Tibial artery (tissue), 4 donors: ENCODE results near the gene EEF1AKMT4.

Experiments used
- DNase-seq, 2 donors: peaks; one replicate each; pipeline ENCODE4 v3.0.0-alpha.2; 2019
- H3K27ac ChIP-seq, 2 donors: fragments of 200-600 bp; sonication (generic) in 1 of 2; 1 replicate in 1 of 2; 2 replicates in 1 of 2; pipeline ENCODE4 v1.5.1; 2018 to 2019; ENCODE audit warnings: mild to moderate bottlenecking in 1 of 2
- H3K27me3 ChIP-seq, 2 donors: fragments of 200-600 bp; sonication (generic) in 1 of 2; one replicate each; pipeline versions ENCODE4 v1.5.1 to v1.6.0; 2016 to 2019
- H3K36me3 ChIP-seq, 3 donors: fragments of 200-600 bp; sonication (generic) in 2 of 3; one replicate each; pipeline ENCODE4 v1.5.1; 2016 to 2019; ENCODE audit warnings: mild to moderate bottlenecking in 2 of 3
- H3K4me1 ChIP-seq, 4 donors: fragments of 200-600 bp; sonication (generic) in 2 of 4; 1 replicate in 3 of 4; 2 replicates in 1 of 4; pipeline ENCODE4 v1.5.1; 2016 to 2019
- H3K4me3 ChIP-seq, 2 donors: fragments of 200-600 bp; sonication (generic) in 1 of 2; 1 replicate in 1 of 2; 2 replicates in 1 of 2; pipeline ENCODE4 v1.5.1; 2018 to 2019; ENCODE audit warnings: mild to moderate bottlenecking in 2 of 2
- H3K9me3 ChIP-seq, 3 donors: fragments of 200-600 bp; sonication (generic) in 1 of 3; one replicate each; pipeline ENCODE4 v1.5.1; 2016 to 2019
- CTCF ChIP-seq, 2 experiments: fragments of 200-600 bp in 1 of 2; fragments of 450-650 bp in 1 of 2; IDR thresholded peaks; one replicate each; pipeline ENCODE4 v1.5.1; 2017 to 2019; ENCODE audit warnings: antibody characterized with exemption in 2 of 2, mild to moderate bottlenecking in 1 of 2, moderate library complexity in 1 of 2
- intact Hi-C: fragments of 100-400 bp; cut with DNase I; formaldehyde crosslinking; loops from one replicate; pipeline ENCODE4 v1.15.0; 2023; ENCODE audit warnings: low total_unique reads

Gene EEF1AKMT4

GRCh38 chr3:184306341-184306972 is 57.0 kb downstream of the EEF1AKMT4 start:
- intact Hi-C loops = no loop called here
- peaks cover 0 to 3% (median 0%) of the 10 kb centered on the region in 4 donors for H3K4me1 ChIP-seq

GRCh38 chr3:184307915-184308314 is 58.4 kb downstream of the EEF1AKMT4 start:
- TF ChIP-seq CTCF (IDR thresholded peaks at IDR 0.05) = no peak
- intact Hi-C loops = no loop called here
- peaks cover 58 to 66% (median 60%) of the 10 kb centered on the region in 3 donors for H3K36me3 ChIP-seq

More at GRCh38 chr3:184306341-184306972, 57.0 kb downstream of the EEF1AKMT4 start:
- Histone ChIP-seq H3K36me3 (peaks cover 72 to 80% (median 75%) of the 10 kb centered on the region in 3 donors), H3K4me3 (no peak overlapping the region), H3K27ac (no peak overlapping the region), H3K27me3 (no peaks in the 10 kb centered on the region), H3K9me3 (no peaks in the 10 kb centered on the region)
- DNase-seq = no peak
- TF ChIP-seq CTCF (IDR thresholded peaks at IDR 0.05) = no peak

More at GRCh38 chr3:184307915-184308314, 58.4 kb downstream of the EEF1AKMT4 start:
- no peaks in the 10 kb centered on the region for H3K4me1 ChIP-seq
- H3K9me3 ChIP-seq = no peaks in the 10 kb centered on the region
- no peaks in the 10 kb centered on the region for H3K27me3 ChIP-seq
- no peak overlapping the region for H3K4me3 ChIP-seq
- no peak for DNase-seq
- H3K27ac ChIP-seq = no peak overlapping the region
